HG03066 (cell line): Measurements from ENCODE around the gene HBG1.

Source experiments
- ATAC-seq: cut with Tn5 transposase; IDR thresholded peaks from one replicate; pipeline ENCODE4 v1.9.1; 2021; ENCODE audit warnings: low read depth; ENCODE audit not compliant: unreplicated experiment

The HBG1 gene

GRCh38 chr11:5230266-5230665, 19.4 kb downstream of the HBG1 start:
- ATAC-seq = no peak

GRCh38 chr11:5229796-5230195, 19.9 kb downstream of the HBG1 start:
- no peak for ATAC-seq

- no peak for ATAC-seq
Measured at GRCh38 chr11:5229356-5229755, 20.3 kb downstream of the HBG1 start.

GRCh38 chr11:5228124-5228523, 21.5 kb downstream of the HBG1 start:
- ATAC-seq = no peak

GRCh38 chr11:5227681-5228080, 22.0 kb downstream of the HBG1 start:
- no peak for ATAC-seq

GRCh38 chr11:5226732-5227310, 22.8 kb downstream of the HBG1 start, which contains the start of gene HBB:
TSS of gene HBB (minus strand) at chr11:5227071. CDS start at chr11:5227021, 50 bp downstream.
- ATAC-seq = no peak

GRCh38 chr11:5225480-5225871, 24.2 kb downstream of the HBG1 start:
- no peak for ATAC-seq

- no peak for ATAC-seq
Measured at GRCh38 chr11:5224538-5225479, 24.8 kb downstream of the HBG1 start.

GRCh38 chr11:5223686-5224085, 26.0 kb downstream of the HBG1 start:
- ATAC-seq = no peak

GRCh38 chr11:5223146-5223545, 26.5 kb downstream of the HBG1 start:
- no peak for ATAC-seq

GRCh38 chr11:5210376-5210885, 39.2 kb downstream of the HBG1 start:
- ATAC-seq = no peak

GRCh38 chr11:5204787-5205186, 44.9 kb downstream of the HBG1 start:
- no peak for ATAC-seq

- no peak for ATAC-seq
Measured at GRCh38 chr11:5203366-5203765, 46.3 kb downstream of the HBG1 start.

- ATAC-seq = no peak
Measured at GRCh38 chr11:5200582-5200981, 49.1 kb downstream of the HBG1 start, which contains the start of gene OR51V1. TSS of gene OR51V1 (minus strand) at chr11:5200682. CDS start at chr11:5200682, 0 bp downstream.

GRCh38 chr11:5198285-5198684, 51.4 kb downstream of the HBG1 start:
- no peak for ATAC-seq
